H1 (cell line): Measurements from ENCODE around the gene CCDC93. TPM values are rescaled to one million over a fixed set of nuclear protein-coding genes. Genes with fewer than 3 reads are reported as not detected.

ENCODE experiments used
- CHD7 ChIP-seq: fragments of 300-600 bp; sonication (generic); IDR thresholded peaks from 2 replicates; pipeline ENCODE4 v1.7.1; 2012; ENCODE audit warnings: low read length, moderate library complexity, mild to moderate bottlenecking, inconsistent platforms; ENCODE audit not compliant: insufficient replicate concordance
- KDM5A ChIP-seq: fragments of 200-600 bp; IDR thresholded peaks from 2 replicates; pipeline ENCODE4 v1.7.1; 2012; ENCODE audit warnings: mild to moderate bottlenecking, low read length, inconsistent platforms, mixed read lengths
- RBBP5 ChIP-seq: IDR thresholded peaks from 2 replicates; pipeline ENCODE4 v1.7.1; 2012; ENCODE audit warnings: low read depth, mild to moderate bottlenecking, inconsistent platforms, low read length, moderate library complexity, borderline replicate concordance
- SIN3A ChIP-seq, 2 experiments: IDR thresholded peaks in 1 of 2; conservative IDR thresholded peaks in 1 of 2; 2 replicates each; pipeline ENCODE4 v1.6.1; 2011 to 2012; ENCODE audit warnings: low read length in 2 of 2, improper control_type of control experiment in 1 of 2, low read depth in 1 of 2, mild to moderate bottlenecking in 1 of 2
- TCF12 ChIP-seq: IDR thresholded peaks from 2 replicates; pipeline ENCODE4 v1.6.1; 2011; ENCODE audit warnings: low read depth, mild to moderate bottlenecking, low read length
- polyA plus RNA-seq, 7 experiments: library from polyadenylated mRNA; depleted of rRNA in 3 of 7; stranded (reverse) in 5 of 7; unstranded in 2 of 7; fragments of >200 nt in 5 of 7; fragments of 200-250 nt in 2 of 7; gene quantifications; 1 replicate in 5 of 7; 2 replicates in 1 of 7; 4 replicates in 1 of 7; pipeline versions ENCODE4 v1.2.1 to v1.2.3, GENCODE V29; 2011 to 2013; ENCODE audit warnings: missing spikeins in 2 of 7, mixed read lengths in 2 of 7
- total RNA-seq: library from RNA; stranded (reverse); fragmentation: NEBNext Ultra II Directional; extraction: Animal tissue kit (Norgen Biotek cat#: 25700); gene quantifications from 2 replicates; pipeline ENCODE4 v1.2.1, GENCODE V29; 2021

CCDC93 gene
- total and polyA plus RNA-seq, 2 of the 8 experiments (the other 6 are each of a cell fraction or from before 2014, with no cell fraction given), result 5.5 to 18.0 TPM

- TF ChIP-seq CHD7 (no peak), RBBP5 (no peak), KDM5A (no peak), TCF12 (no peak), SIN3A (conservative IDR thresholded peaks at IDR 0.05 in 1 of 2, IDR thresholded peaks at IDR 0.05 in 1 of 2; ENCODE audit: low read depth in 1 of 2, low read length in 2 of 2) (no peak)
Measured at GRCh38 chr2:118021356-118021755, 7.5 kb upstream of the CCDC93 start (continued).
